Measurements from ENCODE around the gene ARF1.

- no peak for TF ChIP-seq CTCF (IDR thresholded peaks at IDR 0.05 in 2 of 3, conservative IDR thresholded peaks at IDR 0.05 in 1 of 3; ENCODE audit: control insufficient read depth in 2 of 3, extremely low read depth in 1 of 3, insufficient read depth in 1 of 3, low read depth in 3 of 3, low read length in 3 of 3)
- no peak for TF ChIP-seq NFYA (IDR thresholded peaks at IDR 0.05; ENCODE audit: borderline replicate concordance, low read depth, low read length)
- no peak for TF ChIP-seq POLR2AphosphoS2 (IDR thresholded peaks at IDR 0.05; ENCODE audit: low read depth, low read length)
- no peak for TF ChIP-seq SPI1 (IDR thresholded peaks at IDR 0.05; ENCODE audit: borderline replicate concordance, insufficient read depth, low read depth, low read length)
- no peak for TF ChIP-seq EZH2 (IDR thresholded peaks at IDR 0.05; ENCODE audit: borderline replicate concordance, control insufficient read depth, low read depth, low read length)
- no peak for TF ChIP-seq SMARCA5 (IDR thresholded peaks at IDR 0.05)
- no peak for TF ChIP-seq SMAD1 (IDR thresholded peaks at IDR 0.05; ENCODE audit: low read depth, partially characterized antibody)
- TF ChIP-seq HDAC2 (IDR thresholded peaks at IDR 0.05) = no peak
- no peak for TF ChIP-seq BACH1 (IDR thresholded peaks at IDR 0.05; ENCODE audit: borderline replicate concordance)
- no peak for TF ChIP-seq HCFC1 (IDR thresholded peaks at IDR 0.05; ENCODE audit: low read length)
- no peak for TF ChIP-seq JUNB (IDR thresholded peaks at IDR 0.05)
Measured at GRCh38 chr1:228073061-228073856, 9.2 kb upstream of the ARF1 start.

Data from GM12878 (cell line).